Epithelial cell of proximal tubule (primary cell): ENCODE results near the gene SKP1. TPM values are rescaled to one million over a fixed set of nuclear protein-coding genes. Genes with fewer than 3 reads are reported as not detected.

ENCODE experiments used
- DNase-seq: peaks from one replicate; pipeline ENCODE4 v3.0.0-alpha.2; 2011; ENCODE audit warnings: low read depth
- H3K4me3 ChIP-seq: 2 replicates; pipeline ENCODE4 v1.5.1; 2011; ENCODE audit warnings: low read depth, mild to moderate bottlenecking, low read length
- CTCF ChIP-seq: conservative IDR thresholded peaks from 2 replicates; pipeline ENCODE4 v1.5.1; 2012; ENCODE audit warnings: low read depth, mild to moderate bottlenecking, low read length
- total RNA-seq: library from RNA; depleted of rRNA; stranded (reverse); fragments of >200 nt; gene quantifications from 2 replicates; pipeline ENCODE4 v1.2.3, GENCODE V29; 2015

The SKP1 gene
- total RNA-seq, 1 donor from 2014 or later: 277 TPM

DNA sequence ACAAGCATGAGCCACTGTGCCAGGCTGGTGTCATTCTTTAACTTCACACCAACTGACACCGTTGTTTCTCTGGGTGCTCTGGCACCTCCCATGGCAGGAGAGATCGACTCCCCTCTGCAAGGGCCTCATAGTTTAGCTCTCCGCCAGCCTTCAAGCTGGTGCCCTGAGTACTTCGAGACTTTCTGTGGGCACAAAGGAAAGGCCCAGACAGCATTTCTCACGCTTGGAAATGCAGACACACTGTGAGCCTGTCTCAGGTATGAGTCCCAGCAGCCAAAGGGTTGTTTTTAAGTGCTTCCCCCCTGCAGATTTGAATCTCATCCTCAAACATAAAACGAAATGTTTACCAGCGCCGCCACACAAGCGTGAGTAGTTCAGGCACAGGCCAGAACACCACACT lies 73.4 kb downstream of the SKP1 start:
- no peak overlapping the region for H3K4me3 ChIP-seq
- TF ChIP-seq CTCF: no peak
- no peak for DNase-seq

- no peak for DNase-seq
- TF ChIP-seq CTCF: peak; percentile 82
- H3K4me3 ChIP-seq: no peak overlapping the region
These were observed 74.9 kb downstream of the SKP1 start for GRCh38 chr5:134101686-134102439.

- TF ChIP-seq CTCF: no peak
- H3K4me3 ChIP-seq: no peak overlapping the region
- DNase-seq: no peak
These were observed 76.3 kb downstream of the SKP1 start for GRCh38 chr5:134100283-134101091.

DNA sequence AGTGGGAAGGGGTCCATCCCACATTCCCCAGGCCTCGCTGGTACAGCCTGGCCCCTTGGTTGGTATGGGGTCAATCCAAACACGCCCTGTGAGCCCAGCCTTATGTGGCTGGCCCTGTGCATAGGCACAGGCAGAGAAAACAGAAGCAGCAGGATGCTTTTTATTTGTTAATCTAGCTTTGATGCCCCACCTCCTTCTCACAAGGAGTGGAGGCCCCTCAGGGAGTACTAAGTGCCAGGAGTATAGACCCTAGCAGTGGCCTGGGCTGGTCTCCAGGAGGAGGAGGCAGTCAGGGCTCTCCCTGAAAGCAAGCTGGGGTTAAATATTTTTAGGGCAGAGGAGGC lies 76.8 kb downstream of the SKP1 start:
- DNase-seq: no peak
- H3K4me3 ChIP-seq: no peak overlapping the region
- no peak for TF ChIP-seq CTCF

DNA sequence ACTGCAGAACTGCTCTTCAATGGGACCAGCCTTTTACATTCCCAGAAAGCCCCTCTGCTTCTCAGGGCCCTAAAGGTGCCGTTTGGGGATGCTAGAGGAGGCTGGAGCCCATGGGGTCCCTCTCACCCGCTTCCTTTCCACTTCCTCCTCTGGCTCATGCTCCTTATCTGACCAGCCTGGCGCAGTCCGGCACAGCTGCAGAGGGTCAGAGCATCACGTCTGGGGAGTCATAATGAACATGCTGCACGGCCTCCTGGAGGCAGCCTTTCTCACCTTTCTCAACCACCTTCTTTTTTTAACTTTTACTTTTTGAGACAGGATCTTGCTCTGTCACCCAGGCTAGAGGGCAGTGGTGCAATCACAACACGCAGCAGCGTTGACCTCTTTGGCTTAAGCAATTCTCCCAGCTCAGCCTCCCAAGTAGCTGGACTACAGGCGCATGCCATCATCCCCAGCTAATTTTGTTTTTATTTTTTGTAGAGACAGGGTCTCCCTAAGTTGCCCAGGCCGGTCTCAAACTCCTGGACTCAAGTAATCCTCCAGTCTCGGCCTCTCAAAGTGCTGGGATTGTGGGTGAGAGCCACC lies 77.4 kb downstream of the SKP1 start:
- no peak overlapping the region for H3K4me3 ChIP-seq
- no peak for DNase-seq
- TF ChIP-seq CTCF: no peak

Other genes with a start within 250 kb of the SKP1 start
- gene C5orf15, start 208.3 kb downstream of the SKP1 start, total RNA-seq: 71.1 and 73.2 TPM in 2 replicates
- 295 and 368 TPM in 2 replicates for gene VDAC1, start 172.0 kb downstream of the SKP1 start, total RNA-seq
- 3.5 and 3.6 TPM in 2 replicates for gene TCF7, start 62.3 kb downstream of the SKP1 start, total RNA-seq
- 162 and 196 TPM in 2 replicates for gene PPP2CA, start 49.1 kb upstream of the SKP1 start, total RNA-seq
- gene CDKL3, start 190.2 kb upstream of the SKP1 start, total RNA-seq: 0.06 and 0.43 TPM in 2 replicates
- gene UBE2B, start 194.6 kb upstream of the SKP1 start, total RNA-seq: 32.2 and 32.8 TPM in 2 replicates
- 28.5 and 58.7 TPM in 2 replicates for gene CDKN2AIPNL, start 234.9 kb upstream of the SKP1 start, total RNA-seq